Erythroblast (primary cell): Measurements from ENCODE around the gene LRTM2.

Experiments used
- GATA1 ChIP-seq: IDR thresholded peaks from 2 replicates; pipeline ENCODE4 v1.6.1; 2011; ENCODE audit warnings: low read depth, mild to moderate bottlenecking, control low read depth, low read length, moderate library complexity
- POLR2A ChIP-seq: IDR thresholded peaks from 2 replicates; pipeline ENCODE4 v1.6.1; 2011; ENCODE audit warnings: mild to moderate bottlenecking, low read length

GRCh38 chr12:1833596-1834028 lies 13.2 kb downstream of the LRTM2 start:
- TF ChIP-seq POLR2A (no peak), GATA1 (no peak)
